ENCODE data around the gene HELT.

GRCh38 chr4:184988611-184989010, 29.7 kb upstream of the HELT start:
- TF ChIP-seq EP300 (IDR thresholded peaks at IDR 0.05; ENCODE audit: low read depth) (no peak), CTCF (IDR thresholded peaks at IDR 0.05) (no peak), POLR2A (IDR thresholded peaks at IDR 0.05) (no peak), POLR2AphosphoS5 (IDR thresholded peaks at IDR 0.05) (no peak)
